Fibroblast of lung (primary cell): ENCODE measurements around the gene IBTK. TPM values are rescaled to one million over a fixed set of nuclear protein-coding genes. Genes with fewer than 3 reads are reported as not detected.

Source experiments
- DNase-seq, 2 donors: peaks; one replicate each; pipeline versions ENCODE4 v3.0.0 to v3.0.0-alpha.2; 2010; ENCODE audit warnings: low read depth in 2 of 2
- H2AFZ ChIP-seq: 2 replicates; pipeline ENCODE4 v1.5.1; 2012; ENCODE audit warnings: low read length, control low read depth, inconsistent platforms
- H3K27ac ChIP-seq: 2 replicates; pipeline ENCODE4 v1.5.1; 2011; ENCODE audit warnings: low read length, control low read depth; ENCODE audit not compliant: insufficient read depth
- H3K27me3 ChIP-seq: 2 replicates; pipeline ENCODE4 v1.5.1; 2011; ENCODE audit warnings: mild to moderate bottlenecking, low read length; ENCODE audit not compliant: control insufficient read depth, insufficient read depth
- H3K36me3 ChIP-seq: 2 replicates; pipeline ENCODE4 v1.5.1; 2011; ENCODE audit warnings: low read length; ENCODE audit not compliant: control insufficient read depth, insufficient read depth
- H3K4me1 ChIP-seq: 2 replicates; pipeline ENCODE4 v1.5.1; 2011; ENCODE audit warnings: low read length; ENCODE audit not compliant: control insufficient read depth, insufficient read depth; ENCODE audit errors: extremely low read depth
- H3K4me2 ChIP-seq: 2 replicates; pipeline ENCODE4 v1.5.1; 2011; ENCODE audit warnings: low read length, control low read depth; ENCODE audit not compliant: insufficient read depth; ENCODE audit errors: extremely low read depth
- H3K4me3 ChIP-seq, 4 experiments: fragments of 200-600 bp in 1 of 4; sonication (generic) in 1 of 4; replicated peaks in 1 of 4; 2 replicates each; pipeline ENCODE4 v1.5.1; 2011 to 2016; ENCODE audit warnings: low read length in 4 of 4, low read depth in 3 of 4, mild to moderate bottlenecking in 3 of 4, control low read depth in 2 of 4, inconsistent platforms in 1 of 4, mixed read lengths in 1 of 4; ENCODE audit not compliant: insufficient read depth in 1 of 4; ENCODE audit errors: control extremely low read depth in 1 of 4
- H3K79me2 ChIP-seq: 2 replicates; pipeline ENCODE4 v1.5.1; 2012; ENCODE audit warnings: mild to moderate bottlenecking, low read length, inconsistent platforms; ENCODE audit not compliant: control insufficient read depth, insufficient read depth
- H3K9ac ChIP-seq: 2 replicates; pipeline ENCODE4 v1.5.1; 2011; ENCODE audit warnings: mild to moderate bottlenecking, low read length, control low read depth; ENCODE audit not compliant: insufficient read depth
- H3K9me3 ChIP-seq: 2 replicates; pipeline ENCODE4 v1.5.1; 2012; ENCODE audit warnings: low read depth, low read length; ENCODE audit not compliant: control insufficient read depth, insufficient read depth
- H4K20me1 ChIP-seq: 2 replicates; pipeline ENCODE4 v1.5.1; 2011; ENCODE audit warnings: low read length; ENCODE audit not compliant: control insufficient read depth, insufficient read depth; ENCODE audit errors: extremely low read depth
- CTCF ChIP-seq, 2 donors: IDR thresholded peaks in 1 of 2; conservative IDR thresholded peaks in 1 of 2; 1 replicate in 1 of 2; 2 replicates in 1 of 2; pipeline ENCODE4 v1.5.1; 2011 to 2012; ENCODE audit warnings: low read length in 2 of 2, control low read depth in 1 of 2, inconsistent platforms in 1 of 2, low read depth in 1 of 2, mild to moderate bottlenecking in 1 of 2
- EZH2 ChIP-seq: IDR thresholded peaks from 2 replicates; pipeline ENCODE4 v1.5.1; 2012; ENCODE audit warnings: low read length, control low read depth, mild to moderate bottlenecking; ENCODE audit errors: missing control alignments
- polyA plus RNA-seq, 2 donors: library from polyadenylated mRNA; depleted of rRNA in 1 of 2; stranded (reverse) in 1 of 2; unstranded in 1 of 2; fragments of >200 nt; gene quantifications; 2 replicates each; pipeline ENCODE4 v1.2.1, GENCODE V29; 2011 to 2012; ENCODE audit warnings: missing spikeins in 1 of 2
- total RNA-seq: library from RNA; depleted of rRNA; stranded (reverse); fragments of >200 nt; gene quantifications from 2 replicates; pipeline ENCODE4 v1.2.1, GENCODE V29; 2014

The IBTK gene
- total and polyA plus RNA-seq, 2 donors (not counting 1 experiment from before 2014, with no cell fraction given), result 36.0 to 66.9 TPM

GRCh38 chr6:82246802-82247504 lies 591 bp downstream of the IBTK start:
- H3K79me2 ChIP-seq, result peaks cover 55% of the 10 kb centered on the region
- peak overlapping the region; percentile 89 for H3K4me2 ChIP-seq
- TF ChIP-seq EZH2 (no peak), CTCF (conservative IDR thresholded peaks at IDR 0.05 in 1 of 2, IDR thresholded peaks at IDR 0.05 in 1 of 2; ENCODE audit: low read depth in 1 of 2, low read length in 2 of 2) (no peak)
- DNase-seq, result peak; percentile 44 to 55
- peak overlapping the region; percentile 77 for H2AFZ ChIP-seq
- H4K20me1 ChIP-seq, result no peaks in the 10 kb centered on the region
- H3K4me1 ChIP-seq, result peaks cover 8% of the 10 kb centered on the region
- H3K4me3 ChIP-seq, result peak overlapping the region; percentile 71 to 94 (median 80)
- H3K9me3 ChIP-seq, result no peaks in the 10 kb centered on the region
- no peaks in the 10 kb centered on the region for H3K27me3 ChIP-seq
- H3K36me3 ChIP-seq, result no peaks in the 10 kb centered on the region
- H3K9ac ChIP-seq, result peak overlapping the region; percentile 94
- H3K27ac ChIP-seq, result peak overlapping the region; percentile 93

- Histone ChIP-seq H3K27ac (peak overlapping the region; percentile 93), H3K9ac (no peak overlapping the region), H3K79me2 (peaks cover 60% of the 10 kb centered on the region), H3K4me3 (peak overlapping the region; percentile 71 to 94 (median 80)), H4K20me1 (no peaks in the 10 kb centered on the region), H3K4me1 (peaks cover 8% of the 10 kb centered on the region), H3K27me3 (no peaks in the 10 kb centered on the region), H2AFZ (no peak overlapping the region), H3K4me2 (peak overlapping the region; percentile 89), H3K9me3 (no peaks in the 10 kb centered on the region), H3K36me3 (no peaks in the 10 kb centered on the region)
- DNase-seq, result no peak
- TF ChIP-seq EZH2 (no peak), CTCF (conservative IDR thresholded peaks at IDR 0.05 in 1 of 2, IDR thresholded peaks at IDR 0.05 in 1 of 2; ENCODE audit: low read depth in 1 of 2, low read length in 2 of 2) (no peak)
Measured at GRCh38 chr6:82246370-82246769, 1.2 kb downstream of the IBTK start.

GRCh38 chr6:82245376-82245775 lies 2.2 kb downstream of the IBTK start:
- Histone ChIP-seq H3K27me3 (no peaks in the 10 kb centered on the region), H3K36me3 (no peaks in the 10 kb centered on the region), H3K4me1 (peaks cover 8% of the 10 kb centered on the region), H3K27ac (no peak overlapping the region), H3K9ac (no peak overlapping the region), H3K79me2 (peaks cover 69% of the 10 kb centered on the region), H3K4me3 (no peak overlapping the region), H3K4me2 (peak overlapping the region; percentile 48), H4K20me1 (no peaks in the 10 kb centered on the region), H2AFZ (no peak overlapping the region), H3K9me3 (no peaks in the 10 kb centered on the region)
- no peak for DNase-seq
- no peak for TF ChIP-seq EZH2
- TF ChIP-seq CTCF (conservative IDR thresholded peaks at IDR 0.05 in 1 of 2, IDR thresholded peaks at IDR 0.05 in 1 of 2; ENCODE audit: low read depth in 1 of 2, low read length in 2 of 2), result no peak
